Measurements from ENCODE around the gene FAM78B. TPM values are rescaled to one million over a fixed set of nuclear protein-coding genes. Genes with fewer than 3 reads are reported as not detected.

Gene FAM78B
- total RNA-seq, 1 donor from 2014 or later: 3.1 TPM

DNA sequence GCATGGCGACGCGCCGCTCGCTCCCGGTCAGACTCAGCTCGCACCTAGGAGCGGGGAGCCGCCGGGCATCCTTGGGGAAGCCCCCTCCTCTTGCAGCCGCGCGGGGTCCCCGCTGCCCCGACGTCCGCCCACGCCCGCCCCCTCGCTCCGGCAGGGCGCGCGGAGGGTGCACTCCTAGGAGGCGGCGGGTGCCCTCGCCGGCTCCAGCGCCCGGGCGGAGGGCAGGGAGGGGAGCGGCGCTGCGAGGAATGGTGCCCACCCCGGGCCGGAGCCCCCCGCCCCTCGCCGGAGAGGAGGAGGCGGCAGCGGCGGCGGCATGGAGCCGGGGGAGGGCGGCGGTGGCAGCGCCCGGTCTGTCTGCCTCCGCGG lies 488 bp downstream of the FAM78B start:
- Mint-ChIP-seq H3K36me3 (ENCODE audit: insufficient read depth) (no peaks in the 10 kb centered on the region), H3K4me3 (ENCODE audit: low read depth) (no peak overlapping the region), H3K27ac (no peak overlapping the region), H3K9me3 (ENCODE audit: low read depth) (no peaks in the 10 kb centered on the region), H3K27me3 (peaks cover 79% of the 10 kb centered on the region), H3K4me1 (ENCODE audit: low read depth) (peaks cover 16% of the 10 kb centered on the region)
- TF ChIP-seq, protein P1, sequence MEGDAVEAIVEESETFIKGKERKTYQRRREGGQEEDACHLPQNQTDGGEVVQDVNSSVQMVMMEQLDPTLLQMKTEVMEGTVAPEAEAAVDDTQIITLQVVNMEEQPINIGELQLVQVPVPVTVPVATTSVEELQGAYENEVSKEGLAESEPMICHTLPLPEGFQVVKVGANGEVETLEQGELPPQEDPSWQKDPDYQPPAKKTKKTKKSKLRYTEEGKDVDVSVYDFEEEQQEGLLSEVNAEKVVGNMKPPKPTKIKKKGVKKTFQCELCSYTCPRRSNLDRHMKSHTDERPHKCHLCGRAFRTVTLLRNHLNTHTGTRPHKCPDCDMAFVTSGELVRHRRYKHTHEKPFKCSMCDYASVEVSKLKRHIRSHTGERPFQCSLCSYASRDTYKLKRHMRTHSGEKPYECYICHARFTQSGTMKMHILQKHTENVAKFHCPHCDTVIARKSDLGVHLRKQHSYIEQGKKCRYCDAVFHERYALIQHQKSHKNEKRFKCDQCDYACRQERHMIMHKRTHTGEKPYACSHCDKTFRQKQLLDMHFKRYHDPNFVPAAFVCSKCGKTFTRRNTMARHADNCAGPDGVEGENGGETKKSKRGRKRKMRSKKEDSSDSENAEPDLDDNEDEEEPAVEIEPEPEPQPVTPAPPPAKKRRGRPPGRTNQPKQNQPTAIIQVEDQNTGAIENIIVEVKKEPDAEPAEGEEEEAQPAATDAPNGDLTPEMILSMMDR (IDR thresholded peaks at IDR 0.05; ENCODE audit: unreplicated experiment): no peak
- DNase-seq (ENCODE audit: low spot score, unreplicated experiment): no peak

DNA sequence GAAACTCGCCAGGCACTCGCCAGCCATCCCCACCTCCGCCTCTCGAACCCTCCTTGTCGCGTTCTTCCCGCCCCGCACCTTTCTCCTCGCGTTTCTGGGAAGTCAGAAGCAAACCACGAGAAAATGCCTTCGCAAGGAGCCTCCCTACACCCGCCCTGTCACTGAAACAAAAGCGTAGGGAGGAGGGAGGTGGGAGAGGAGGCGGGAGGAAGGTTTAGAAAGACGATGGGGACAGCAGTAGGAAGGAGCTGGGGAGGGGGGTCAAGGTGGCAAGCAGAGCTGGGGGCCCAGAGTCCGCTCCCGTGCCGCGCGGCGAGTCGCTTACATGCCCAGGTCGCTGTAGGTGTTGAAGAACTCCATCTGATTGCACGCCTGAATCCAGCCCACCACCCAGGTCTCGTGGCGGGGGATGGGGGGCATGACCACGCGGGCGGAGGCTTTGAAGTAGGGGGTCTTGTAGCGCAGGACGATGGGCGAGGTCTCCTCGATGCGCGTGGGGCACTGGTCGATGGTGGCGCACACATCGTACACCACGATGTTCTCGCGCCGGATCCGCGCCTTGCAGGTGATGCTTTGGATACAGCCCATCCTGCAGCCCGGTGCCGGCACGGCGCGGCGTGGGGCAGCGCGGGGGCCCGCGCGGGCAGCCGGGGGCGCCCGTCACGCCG lies 1.0 kb downstream of the FAM78B start:
- DNase-seq (ENCODE audit: low spot score, unreplicated experiment): no peak
- H3K27me3 Mint-ChIP-seq: peaks cover 82% of the 10 kb centered on the region
- no peak overlapping the region for H3K27ac Mint-ChIP-seq
- no peaks in the 10 kb centered on the region for H3K9me3 Mint-ChIP-seq (ENCODE audit: low read depth)
- peaks cover 16% of the 10 kb centered on the region for H3K4me1 Mint-ChIP-seq (ENCODE audit: low read depth)
- H3K4me3 Mint-ChIP-seq (ENCODE audit: low read depth): peak overlapping the region; percentile 75
- TF ChIP-seq, protein P1 (IDR thresholded peaks at IDR 0.05; ENCODE audit: unreplicated experiment): no peak
- no peaks in the 10 kb centered on the region for H3K36me3 Mint-ChIP-seq (ENCODE audit: insufficient read depth)

DNA sequence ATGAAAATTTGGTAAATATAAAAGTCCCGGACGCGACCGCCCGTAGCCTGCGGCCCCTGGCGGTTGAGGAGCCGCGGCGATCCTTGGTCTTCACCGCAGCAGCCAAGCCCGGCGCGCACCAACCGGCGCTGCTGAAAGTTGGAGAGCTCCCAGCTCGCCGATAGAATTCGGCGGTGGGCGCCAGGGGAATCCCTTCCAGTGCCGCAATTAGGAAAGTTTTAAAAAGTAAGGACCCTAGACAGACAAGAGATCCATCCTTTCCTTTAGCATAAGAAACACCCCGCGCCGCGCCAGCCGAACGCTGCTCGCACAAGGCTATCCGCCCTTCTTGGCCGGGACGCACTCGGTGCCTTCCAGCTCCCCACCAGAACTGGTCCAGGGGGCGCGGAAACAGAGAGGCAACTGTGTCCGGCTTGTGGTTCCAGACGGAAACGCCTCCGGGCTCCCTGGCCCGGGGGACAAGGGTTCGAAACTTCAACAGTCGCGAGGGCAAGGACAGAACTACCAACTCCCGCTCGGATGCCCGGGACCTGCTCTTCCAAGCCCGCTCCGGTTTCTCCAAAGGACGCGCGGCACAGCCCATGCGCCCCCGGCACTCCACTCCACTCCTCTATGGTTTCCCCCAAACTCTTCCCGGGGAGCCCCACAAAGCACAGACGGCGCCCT lies 1.7 kb downstream of the FAM78B start:
- Mint-ChIP-seq H3K36me3 (ENCODE audit: insufficient read depth) (no peaks in the 10 kb centered on the region), H3K4me3 (ENCODE audit: low read depth) (peak overlapping the region; percentile 75), H3K27ac (no peak overlapping the region), H3K27me3 (peaks cover 83% of the 10 kb centered on the region), H3K4me1 (ENCODE audit: low read depth) (peaks cover 14% of the 10 kb centered on the region), H3K9me3 (ENCODE audit: low read depth) (no peaks in the 10 kb centered on the region)
- TF ChIP-seq, protein P1 (IDR thresholded peaks at IDR 0.05; ENCODE audit: unreplicated experiment): peak; percentile 74
- peak; percentile 51 for DNase-seq (ENCODE audit: low spot score, unreplicated experiment)

DNA sequence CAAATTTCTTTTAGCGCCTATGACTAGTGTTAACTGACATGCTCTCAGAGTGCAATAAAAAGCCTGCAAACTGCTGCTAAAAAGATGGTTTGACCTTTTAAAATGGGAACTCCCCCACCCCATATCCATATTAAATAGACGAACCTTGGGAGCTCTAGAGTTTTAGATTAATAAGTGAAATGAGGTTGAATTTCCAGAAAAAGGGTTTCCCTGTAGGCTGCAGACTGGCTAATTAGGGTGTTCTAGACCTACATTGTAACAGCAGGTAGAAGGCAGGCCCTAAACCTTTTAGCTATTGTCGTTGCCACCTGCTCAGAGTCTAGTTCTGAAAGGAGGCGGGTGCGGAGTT lies 2.2 kb downstream of the FAM78B start:
- no peak for DNase-seq (ENCODE audit: low spot score, unreplicated experiment)
- TF ChIP-seq, protein P1 (IDR thresholded peaks at IDR 0.05; ENCODE audit: unreplicated experiment): no peak
- no peak overlapping the region for H3K27ac Mint-ChIP-seq
- H3K27me3 Mint-ChIP-seq: peaks cover 84% of the 10 kb centered on the region
- no peaks in the 10 kb centered on the region for H3K36me3 Mint-ChIP-seq (ENCODE audit: insufficient read depth)
- no peaks in the 10 kb centered on the region for H3K9me3 Mint-ChIP-seq (ENCODE audit: low read depth)
- peaks cover 14% of the 10 kb centered on the region for H3K4me1 Mint-ChIP-seq (ENCODE audit: low read depth)
- H3K4me3 Mint-ChIP-seq (ENCODE audit: low read depth): peak overlapping the region; percentile 75

DNA sequence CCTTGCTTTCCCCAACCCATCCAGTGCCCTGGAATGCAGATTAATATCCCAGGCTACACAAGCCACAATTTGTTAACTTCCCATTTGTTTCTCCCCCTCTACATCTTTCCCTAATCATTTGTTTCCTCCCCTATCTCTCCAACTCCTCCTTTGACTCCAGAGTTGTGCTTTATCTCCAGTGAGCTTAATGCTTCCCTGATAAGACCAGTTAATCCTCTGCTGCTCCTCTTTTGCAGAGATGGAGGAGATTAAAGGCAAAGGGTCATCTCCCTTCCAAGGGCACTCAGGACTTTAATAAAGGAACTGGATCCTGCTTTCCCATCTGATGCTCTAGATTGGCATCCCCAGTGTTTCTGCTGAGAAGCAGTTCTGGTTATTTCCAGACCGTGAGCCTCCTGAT lies 7.1 kb downstream of the FAM78B start:
- Mint-ChIP-seq H3K36me3 (ENCODE audit: insufficient read depth) (no peaks in the 10 kb centered on the region), H3K9me3 (ENCODE audit: low read depth) (no peaks in the 10 kb centered on the region), H3K27me3 (peaks cover 74% of the 10 kb centered on the region), H3K4me1 (ENCODE audit: low read depth) (peaks cover 3% of the 10 kb centered on the region), H3K4me3 (ENCODE audit: low read depth) (no peak overlapping the region), H3K27ac (no peak overlapping the region)
- TF ChIP-seq, protein P1 (IDR thresholded peaks at IDR 0.05; ENCODE audit: unreplicated experiment): no peak
- no peak for DNase-seq (ENCODE audit: low spot score, unreplicated experiment)
